Measurements from ENCODE around the gene OLFM2.
"Not testable (repeated sequence)": the region's sequence is repeated elsewhere in the genome, so short reads cannot be mapped to it uniquely, and the experiment has no call there.

OLFM2 gene

DNA sequence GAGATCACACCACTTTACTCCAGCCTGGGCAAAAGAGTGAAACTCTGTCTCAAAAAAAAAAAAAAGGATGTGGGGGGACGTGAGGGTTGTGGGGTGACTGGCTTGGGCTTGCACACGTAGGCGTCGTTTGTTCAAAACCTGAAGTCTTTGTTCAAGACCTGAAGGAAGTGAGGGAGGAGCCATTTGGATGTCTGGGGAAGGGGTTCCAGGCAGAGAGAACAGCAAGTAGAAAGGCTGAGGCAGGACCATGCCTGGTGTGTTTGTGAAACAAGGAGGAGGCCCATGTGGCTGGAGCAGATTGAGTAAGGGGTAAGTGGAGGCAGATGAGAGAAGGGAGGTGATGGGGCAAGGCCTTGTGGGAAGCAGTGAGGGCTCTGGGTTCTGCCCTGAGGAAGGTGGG, 73.4 kb downstream of the OLFM2 start:
- DNase-seq (ENCODE audit: low read depth, low spot score) = no peak

DNA sequence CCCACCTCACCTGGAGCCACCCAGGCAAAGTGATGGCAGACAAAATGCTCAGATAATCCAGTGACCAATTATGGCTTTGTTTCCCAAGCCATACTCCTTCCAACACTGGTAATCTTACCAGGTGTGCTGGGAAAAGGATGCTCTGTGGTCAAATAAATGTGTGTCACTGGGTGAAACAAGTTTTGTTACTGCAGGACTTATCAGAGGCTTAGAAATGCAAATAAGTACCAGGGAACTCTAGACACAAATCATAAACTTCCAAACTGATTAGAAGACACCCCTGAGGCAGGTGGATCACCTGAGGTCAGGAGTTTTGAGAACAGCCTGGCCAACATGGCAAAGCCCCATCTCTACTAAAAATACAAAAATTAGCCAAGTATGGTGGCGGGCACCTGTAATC, 74.8 kb downstream of the OLFM2 start:
- no peak for DNase-seq (ENCODE audit: low read depth, low spot score)

DNA sequence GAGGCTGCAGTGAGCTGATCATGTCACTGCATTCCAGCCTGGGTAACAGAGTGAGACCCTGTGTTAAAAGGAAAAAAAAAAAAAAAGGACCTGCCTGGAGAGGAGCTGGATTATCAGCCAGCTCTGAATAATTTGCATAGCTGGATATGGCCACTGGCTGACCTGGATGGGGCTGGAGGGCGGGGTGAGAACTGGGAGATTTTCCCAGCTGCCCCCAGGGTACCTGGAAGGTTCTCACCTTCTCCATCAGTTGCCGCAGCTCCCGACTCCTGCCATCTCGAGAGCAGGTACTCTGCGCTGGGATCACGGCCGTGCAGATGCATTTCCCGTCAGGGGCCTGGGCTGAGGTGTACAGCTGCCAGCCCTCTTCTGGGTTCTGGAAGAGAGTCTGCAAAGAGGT, 75.9 kb downstream of the OLFM2 start:
- DNase-seq (ENCODE audit: low read depth, low spot score) = no peak

DNA sequence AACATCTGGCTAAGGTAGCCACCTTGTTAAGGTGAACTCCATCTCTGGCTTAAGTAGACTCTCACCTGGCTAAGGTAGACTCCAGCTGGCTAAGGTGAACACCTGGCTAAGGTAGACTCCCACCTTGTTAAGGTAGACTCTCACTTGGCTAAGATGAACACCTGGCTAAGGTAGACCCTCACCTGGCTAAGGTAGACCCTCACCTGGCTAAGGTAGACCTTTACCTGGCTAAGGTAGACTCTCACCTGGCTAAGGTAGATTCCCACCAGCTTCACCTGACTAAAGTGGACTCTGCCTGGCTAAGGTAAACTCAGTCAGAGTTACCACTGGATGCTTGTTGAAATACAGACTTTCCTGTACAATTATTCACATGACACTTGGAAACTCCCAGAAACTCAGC, 77.5 kb downstream of the OLFM2 start:
- DNase-seq (ENCODE audit: low read depth, low spot score) = no peak

DNA sequence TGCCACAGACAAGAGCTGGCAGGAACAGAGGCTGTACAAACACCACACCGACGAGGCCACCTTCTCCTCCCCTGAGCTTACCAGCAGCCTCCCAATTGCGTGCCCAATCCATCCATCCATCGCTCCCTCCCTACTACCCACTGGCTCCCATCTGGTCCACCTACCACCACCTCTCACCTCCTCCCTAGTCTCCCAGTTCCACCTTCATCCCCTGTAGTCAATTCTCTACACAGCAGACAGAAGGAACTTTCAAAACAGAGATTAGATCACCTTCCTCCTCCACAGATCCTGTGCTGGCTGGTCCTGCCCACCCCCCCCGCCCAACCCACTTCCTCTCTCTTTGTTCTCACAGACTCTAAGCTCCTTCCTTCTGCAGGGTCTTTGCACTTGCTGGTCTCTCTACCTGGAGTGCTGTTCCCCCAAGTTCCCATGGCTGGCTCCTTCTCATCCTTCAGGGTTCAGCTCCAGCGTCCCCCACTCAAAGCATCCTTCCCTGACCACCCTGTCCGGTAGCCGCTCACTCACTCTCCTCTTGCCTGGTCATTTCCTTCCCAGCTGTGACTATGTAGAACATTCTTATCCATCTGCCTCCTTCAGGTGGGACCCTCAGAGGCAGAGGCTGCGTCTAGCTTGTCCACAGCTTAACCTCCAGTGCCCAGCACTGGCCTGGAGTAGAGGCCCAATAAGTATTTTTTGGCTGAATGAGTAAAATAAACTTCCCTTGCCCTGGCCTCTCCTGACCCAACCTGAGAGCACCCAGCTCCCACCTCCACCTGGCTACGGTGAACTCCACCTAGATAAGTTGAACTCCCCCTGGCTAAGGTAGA, 78.2 kb downstream of the OLFM2 start:
- no peak for DNase-seq (ENCODE audit: low read depth, low spot score)

DNA sequence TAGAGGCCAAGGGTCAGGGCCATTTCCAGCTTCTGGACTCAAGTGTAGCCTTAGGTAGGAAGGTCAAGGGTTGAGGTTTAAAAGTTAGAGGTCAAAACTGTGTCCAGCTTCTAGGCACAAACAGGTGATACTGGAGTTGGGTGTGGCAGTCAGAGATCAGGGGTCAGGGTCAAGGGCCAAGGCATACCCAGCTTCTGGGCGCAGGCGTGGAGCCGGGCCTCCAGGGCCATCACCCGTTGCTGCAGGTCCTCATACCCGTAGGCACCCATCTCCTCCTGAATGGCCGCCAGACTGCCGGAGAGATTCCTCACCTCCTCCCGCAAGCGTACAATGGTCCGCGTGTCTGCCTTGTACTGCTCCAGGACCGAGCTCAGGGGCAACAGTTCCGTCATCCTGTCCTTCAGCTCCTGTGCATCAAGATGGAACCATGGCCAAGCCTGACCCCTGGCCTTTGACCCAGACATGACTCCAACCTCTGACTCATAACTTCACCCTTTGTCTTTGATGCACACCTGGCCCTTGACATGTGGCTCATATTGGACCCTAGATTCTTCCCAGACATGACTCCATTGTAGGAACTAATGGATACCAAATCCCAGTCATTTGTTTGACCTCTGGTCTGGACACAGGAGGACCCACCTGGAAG, 79.1 kb downstream of the OLFM2 start:
- no peak for DNase-seq (ENCODE audit: low read depth, low spot score)

DNA sequence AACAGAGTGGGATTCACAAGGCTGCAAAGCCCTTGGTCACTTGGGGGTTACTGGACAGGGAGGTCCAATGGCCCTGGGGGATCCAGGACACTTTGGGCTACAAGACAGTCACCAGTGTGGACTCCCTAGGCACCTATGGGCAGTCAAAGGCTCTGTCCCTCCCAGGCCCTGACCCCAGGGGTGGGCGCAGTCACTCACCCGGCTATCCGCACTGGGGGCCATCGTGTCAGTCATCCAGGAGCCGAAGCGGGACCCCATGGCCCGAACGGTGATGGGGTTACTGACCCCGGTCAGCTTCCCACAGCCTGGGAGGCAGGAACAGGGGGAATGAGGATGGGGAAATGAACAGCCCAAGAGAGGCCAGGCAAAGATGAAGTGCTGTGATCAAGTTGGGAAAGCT, 79.7 kb downstream of the OLFM2 start:
- DNase-seq (ENCODE audit: low read depth, low spot score) = no peak

DNA sequence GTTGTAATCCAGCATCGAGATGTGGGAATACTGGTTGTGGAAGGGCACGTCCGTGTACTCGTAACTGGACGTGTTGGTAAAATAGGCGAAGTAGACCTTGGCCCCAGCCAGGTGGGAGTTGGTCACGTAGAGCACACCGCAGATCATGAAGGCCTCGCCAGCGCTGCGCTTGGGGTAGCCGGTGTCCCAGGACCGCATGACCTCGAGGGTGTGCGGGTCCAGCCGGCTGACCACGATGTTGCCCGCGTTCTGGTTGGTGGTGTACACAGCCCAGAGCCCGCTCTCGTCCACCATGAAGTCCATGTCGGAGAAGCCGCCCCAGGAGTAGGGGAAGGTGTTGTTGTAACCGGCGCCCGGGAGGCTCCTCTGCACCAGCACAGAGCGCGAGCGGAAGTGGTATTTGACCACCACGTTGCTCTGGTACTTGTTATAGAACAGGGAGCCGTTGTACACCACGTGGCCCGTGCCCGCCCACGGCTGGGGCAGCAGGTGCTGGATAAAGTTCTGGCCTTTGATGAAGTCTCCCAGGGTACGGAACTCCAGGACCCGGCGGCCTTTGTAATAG, 82.0 kb downstream of the OLFM2 start:
- no peak for DNase-seq (ENCODE audit: low read depth, low spot score)

DNA sequence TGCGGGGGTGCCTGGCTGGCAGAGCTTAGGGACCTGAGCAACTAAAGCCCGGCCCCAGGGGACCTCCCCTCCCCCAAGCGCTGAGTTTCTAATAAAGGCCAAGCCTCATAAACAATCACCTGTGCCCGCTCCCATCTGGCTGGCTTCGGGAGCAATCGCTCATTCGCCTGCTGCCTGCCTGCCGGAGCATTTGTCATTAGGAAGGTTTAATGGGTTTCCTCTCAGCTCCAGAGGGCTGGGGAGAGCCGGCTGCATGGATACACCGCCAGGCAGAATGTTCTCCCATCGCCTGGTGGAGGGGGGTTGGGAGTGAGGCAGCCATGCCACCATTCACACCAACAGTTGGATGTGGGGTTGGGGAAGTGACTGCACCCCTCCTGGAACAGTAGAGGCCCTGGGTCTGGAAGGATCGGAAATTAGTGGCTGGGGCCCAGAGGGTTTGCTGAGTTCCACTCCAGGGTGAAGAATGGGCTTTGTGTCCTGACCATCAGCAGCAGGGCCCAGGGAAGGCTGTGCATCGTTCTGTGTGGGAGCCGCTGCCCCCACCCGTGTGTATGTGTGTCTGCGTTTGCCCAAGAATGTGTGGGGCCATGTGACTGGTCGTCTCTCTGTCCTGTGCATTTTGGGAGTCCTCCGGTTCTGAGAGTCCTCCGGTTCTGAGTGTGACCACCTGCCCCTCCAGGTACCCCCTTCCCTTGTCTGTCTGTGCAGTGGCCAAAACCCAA, 85.9 kb downstream of the OLFM2 start:
- DNase-seq (ENCODE audit: low read depth, low spot score) = no peak

DNA sequence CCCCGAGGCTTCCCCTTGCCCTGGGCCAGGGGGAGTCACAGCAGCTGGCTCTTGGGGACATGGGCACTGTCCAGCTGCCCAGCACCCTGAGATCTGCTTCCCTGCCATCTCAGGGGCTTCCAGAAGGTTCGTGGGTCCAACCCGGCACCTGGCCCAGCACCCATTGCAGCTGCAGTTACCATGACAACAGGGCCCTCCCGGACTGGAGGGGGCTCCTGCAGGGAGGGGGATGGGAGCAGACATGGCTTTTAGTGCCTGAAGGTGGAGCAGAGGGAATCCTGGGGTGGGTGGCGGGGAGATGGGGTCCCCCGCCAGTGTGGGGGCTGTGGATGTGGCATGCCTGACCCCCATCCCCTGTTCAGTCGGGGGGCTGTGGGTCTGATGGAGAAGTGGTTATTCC, 86.5 kb downstream of the OLFM2 start:
- DNase-seq (ENCODE audit: low read depth, low spot score) = no peak

DNA sequence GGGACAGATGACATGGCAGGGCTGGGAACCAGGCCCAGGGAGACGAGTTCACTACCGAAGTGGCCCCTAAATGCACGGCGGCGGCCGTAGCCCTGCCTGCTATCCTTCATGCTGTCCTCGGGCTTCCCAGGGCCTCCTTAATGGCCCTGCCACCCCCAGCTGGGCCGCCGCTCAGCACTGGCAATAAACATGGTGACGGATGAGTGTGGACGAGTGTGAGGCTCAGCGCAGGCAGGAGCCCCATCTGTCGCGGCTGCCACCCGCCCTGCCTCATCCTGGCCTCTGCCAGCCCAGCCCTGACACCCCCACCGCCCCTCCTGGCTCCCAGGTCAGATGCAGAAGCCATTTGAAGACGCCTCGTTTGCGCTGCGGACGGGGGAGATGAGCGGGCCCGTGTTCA, 87.6 kb downstream of the OLFM2 start:
- DNase-seq (ENCODE audit: low read depth, low spot score) = no peak

DNA sequence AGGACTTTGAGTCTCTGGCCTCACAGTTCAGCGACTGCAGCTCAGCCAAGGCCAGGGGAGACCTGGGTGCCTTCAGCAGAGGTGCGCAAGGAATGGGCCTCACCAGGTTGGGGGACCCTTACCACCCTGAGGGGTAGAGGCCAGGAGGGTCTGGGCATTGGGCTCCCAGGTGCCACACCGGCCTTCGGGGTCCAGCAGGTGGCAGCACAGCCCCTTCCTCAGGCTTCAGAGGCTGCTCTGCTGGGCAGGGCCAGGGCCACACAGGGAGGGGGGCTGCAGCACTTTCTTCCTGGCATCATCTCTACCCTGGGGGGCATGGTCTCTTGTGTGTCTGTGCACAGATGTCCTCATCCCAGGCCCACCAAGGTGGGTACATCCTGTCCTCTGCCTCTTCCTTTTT, 88.3 kb downstream of the OLFM2 start:
- DNase-seq (ENCODE audit: low read depth, low spot score) = no peak

DNA sequence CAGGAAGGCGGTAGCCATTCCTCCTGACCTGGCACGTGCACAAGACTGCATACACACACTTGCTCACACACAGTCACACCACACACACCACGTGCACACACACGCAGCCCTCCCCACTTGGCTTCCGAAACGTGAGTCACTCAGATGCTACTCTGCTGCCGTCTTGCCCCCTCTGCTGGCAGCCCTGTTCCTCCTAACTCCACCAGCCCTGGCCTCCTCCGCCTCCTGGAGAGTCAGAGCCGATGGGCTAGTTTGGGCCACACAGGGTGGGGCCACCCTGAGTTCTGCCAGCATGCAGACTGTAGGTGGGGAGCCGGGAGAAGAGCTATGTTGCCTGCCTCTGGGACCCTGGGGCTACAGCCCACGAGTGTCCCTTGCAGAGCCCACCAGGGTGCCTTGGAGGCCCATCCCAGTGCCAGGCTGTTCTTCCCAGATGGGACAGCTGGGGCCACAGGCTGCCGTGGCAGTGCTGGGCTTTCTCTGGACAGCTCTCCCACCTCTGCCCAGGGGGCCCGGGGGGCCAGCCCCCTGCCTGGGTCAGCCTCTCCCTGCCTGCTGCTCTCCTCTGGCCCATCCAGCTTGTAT, 89.1 kb downstream of the OLFM2 start:
- DNase-seq (ENCODE audit: low read depth, low spot score) = peak; percentile 31

DNA sequence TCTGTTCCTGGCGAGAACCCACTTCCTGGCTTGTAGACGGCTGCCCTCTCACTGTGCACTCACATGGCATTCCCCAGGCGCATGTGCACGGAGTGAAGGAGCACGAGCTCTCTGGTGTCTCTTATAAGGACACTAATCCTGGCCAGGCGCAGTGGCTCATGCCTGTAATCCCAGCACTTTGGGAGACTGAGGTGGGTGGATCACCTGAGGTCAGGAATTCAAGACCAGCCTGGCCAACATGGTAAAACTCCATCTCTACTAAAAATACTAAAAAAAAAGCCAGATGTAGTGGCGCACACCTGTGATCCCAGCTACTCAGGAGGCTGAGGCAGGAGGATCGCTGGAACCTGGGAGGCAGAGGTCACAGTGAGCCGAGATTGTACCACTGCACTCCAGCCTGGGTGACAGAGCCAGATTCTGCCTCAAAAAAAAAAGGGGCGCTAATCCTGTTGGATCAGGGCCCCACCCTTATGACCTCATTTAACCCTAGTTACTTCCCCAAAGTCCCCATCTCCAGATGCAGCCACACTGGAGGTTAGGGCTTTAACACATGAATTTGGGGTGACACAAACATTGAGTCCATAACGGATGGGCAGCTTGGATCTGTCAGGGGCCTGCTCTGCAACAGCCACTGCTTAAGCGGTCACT, 92.6 kb downstream of the OLFM2 start:
- not testable (repeated sequence) for DNase-seq (ENCODE audit: low read depth, low spot score)

DNA sequence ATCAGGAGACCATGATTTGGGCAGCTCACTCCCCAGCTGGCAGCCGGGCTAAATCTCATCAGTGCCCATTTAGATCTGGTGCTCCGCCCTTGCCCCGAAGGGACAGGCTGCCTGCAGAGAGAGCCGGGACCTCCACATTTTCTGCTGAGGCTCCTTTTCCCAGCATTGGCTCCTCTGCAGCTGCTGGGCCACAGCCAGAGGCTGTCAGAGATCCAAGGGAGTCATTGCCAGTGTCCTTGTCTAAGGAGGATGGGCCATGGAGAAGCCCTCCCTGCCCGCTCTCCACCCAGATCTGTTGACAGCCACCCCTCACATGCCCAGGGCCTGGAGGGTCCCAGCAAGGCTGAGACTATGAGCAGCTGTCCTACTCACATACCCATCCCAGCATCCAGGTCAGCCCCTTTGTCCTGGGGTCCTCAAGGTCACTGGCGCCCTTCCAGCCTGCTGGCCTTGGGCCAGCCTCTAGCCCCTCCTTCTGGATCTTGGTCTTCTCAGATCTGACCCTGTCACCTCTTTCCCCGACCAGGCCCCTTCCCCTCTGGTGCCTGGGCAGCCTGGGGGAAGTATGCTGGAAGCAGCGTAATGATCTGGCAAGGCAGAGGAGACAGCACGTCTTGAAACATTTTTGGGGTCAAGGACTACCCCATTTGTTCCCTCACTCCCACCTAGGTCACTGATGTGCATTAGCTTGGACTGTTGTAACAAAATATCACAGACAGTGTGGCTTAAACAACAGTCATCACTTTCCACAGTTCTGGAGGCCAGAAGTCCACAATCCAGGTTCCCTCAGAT, 93.3 kb downstream of the OLFM2 start:
- no peak for DNase-seq (ENCODE audit: low read depth, low spot score)

DNA sequence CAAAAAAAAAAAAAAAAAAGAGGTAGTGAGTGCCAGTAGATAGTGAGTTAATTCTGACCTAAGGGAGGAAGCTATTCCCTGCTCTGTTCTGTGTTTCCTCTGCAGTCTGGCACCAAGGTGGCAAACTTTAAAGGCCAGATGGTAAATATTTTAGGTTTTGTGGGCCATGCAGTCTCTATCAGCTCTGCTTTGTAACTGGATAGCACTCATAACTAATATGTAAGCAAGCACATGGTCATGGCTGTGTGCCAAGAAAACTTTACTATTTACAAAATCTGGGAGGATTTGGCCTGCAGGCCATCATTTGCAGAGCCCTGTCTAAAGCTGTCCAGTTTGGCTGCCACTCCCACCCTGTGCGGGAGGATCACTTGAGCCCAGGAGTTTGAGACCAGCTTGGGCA, 96.9 kb downstream of the OLFM2 start:
- DNase-seq (ENCODE audit: low read depth, low spot score) = no peak

DNA sequence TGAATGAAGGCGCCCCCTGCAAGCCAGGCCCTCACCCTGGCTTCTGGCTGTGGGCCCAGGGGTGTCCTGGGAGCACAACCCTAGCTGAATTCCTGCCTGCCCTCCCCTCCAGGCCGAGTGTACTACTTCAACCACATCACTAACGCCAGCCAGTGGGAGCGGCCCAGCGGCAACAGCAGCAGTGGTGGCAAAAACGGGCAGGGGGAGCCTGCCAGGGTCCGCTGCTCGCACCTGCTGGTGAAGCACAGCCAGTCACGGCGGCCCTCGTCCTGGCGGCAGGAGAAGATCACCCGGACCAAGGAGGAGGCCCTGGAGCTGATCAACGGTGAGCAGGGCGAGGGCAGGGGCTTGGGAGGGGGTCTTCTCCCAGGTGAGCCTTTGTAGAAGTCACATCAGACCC, 98.0 kb downstream of the OLFM2 start:
- no peak for DNase-seq (ENCODE audit: low read depth, low spot score)

DNA sequence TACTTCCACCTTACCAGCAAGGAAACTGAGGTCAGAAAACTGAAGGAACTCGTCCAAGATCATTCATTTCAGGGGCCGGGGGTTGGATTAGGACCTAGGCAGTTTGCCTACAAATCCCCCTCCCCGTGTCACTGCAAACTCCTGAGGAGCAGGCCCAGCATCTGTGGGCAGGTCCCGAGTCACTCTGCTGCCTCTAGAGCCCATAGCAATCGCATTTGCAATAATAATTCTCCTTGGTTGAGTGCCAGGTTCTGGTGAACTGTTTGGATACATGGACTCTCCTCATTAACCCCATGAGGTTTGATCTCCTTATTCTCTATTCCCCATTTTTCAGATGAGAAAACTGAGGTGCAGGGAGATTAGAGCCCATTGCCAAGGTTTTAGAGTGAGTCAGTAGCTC, 100.3 kb downstream of the OLFM2 start:
- no peak for DNase-seq (ENCODE audit: low read depth, low spot score)

DNA sequence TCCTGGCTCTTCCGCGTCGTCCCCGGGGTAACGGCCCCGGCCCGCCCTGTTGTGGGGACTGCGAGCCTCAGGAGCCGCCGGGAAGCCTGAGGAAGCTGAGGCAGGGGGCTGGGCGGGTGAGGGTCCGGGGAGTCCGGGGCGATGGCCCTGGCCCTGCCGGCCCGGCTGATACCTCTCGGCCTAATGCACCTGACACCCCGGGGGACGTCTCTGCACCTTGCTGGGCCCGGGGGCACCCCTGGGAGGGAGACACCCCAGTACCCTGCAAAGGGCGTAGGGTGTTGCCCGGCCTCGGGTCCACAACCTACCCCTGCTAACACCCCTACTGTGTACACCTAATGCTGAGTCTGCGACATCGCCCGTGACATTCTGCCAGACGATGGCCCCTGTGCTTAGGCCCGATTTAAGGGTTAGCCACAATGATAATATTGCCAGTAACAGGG, 100.8 kb downstream of the OLFM2 start:
- no peak for DNase-seq (ENCODE audit: low read depth, low spot score)

DNA sequence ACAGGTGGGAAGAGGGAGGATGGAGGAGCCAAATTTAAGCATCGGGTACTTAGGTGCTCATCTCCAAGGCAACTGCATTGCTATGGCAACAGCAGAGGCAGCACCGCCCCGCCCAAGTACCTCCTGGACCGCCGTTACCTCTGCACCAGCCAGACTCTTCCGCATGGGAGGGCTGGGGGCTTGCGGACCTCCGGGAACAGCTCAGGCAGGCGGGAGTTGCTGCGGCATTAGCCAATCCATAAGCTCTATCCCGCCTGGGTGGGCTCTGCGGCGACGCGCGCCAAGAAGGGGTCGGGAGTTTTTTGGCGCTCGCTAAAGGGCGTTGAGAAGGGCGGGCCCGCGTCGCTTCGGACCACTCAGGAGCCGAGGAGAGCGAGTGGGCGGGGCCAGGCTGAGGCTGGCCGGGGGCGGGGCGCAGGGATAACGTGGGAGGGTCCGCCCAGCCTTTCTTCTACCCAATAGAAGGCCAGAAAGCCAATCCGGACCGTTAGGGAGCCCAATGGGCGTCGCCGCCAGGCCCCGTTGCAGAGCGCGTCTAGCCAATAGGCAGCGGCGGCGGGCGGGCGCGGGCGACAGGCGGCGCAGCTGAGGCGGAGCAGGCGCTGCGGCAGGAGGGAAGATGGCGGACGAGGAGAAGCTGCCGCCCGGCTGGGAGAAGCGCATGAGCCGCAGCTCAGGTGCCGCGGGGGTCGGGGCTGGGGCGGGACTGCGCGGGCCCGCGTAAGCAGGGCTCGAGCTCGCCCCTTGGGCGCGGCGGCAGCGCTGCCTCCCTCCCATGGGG, 101.4 kb downstream of the OLFM2 start, which contains the start of gene PIN1:
Gene PIN1, plus strand, starts transcription at position 593 of the 781 bp plus-strand sequence. Its CDS starts 27 bp downstream, at position 620.
- DNase-seq (ENCODE audit: low read depth, low spot score) = peak; percentile 96
